ENCODE results near the gene RASSF8. TPM values are rescaled to one million over a fixed set of nuclear protein-coding genes. Genes with fewer than 3 reads are reported as not detected.

Gene RASSF8
- total and polyA plus RNA-seq, 9 of the 15 experiments (the other 6 are each of a cell fraction or from before 2014, with no cell fraction given), result 0.01 to 0.36 (median 0.12) TPM; not detected in 1

GRCh38 chr12:26062566-26062965 is 104.1 kb downstream of the RASSF8 start:
- FAIRE-seq (no peak), ATAC-seq (no peak), DNase-seq (ENCODE audit: extremely low read depth in 1 of 4, low spot score in 3 of 4) (no peak)
- no peak overlapping the region for H3K4me3 ChIP-seq
- H3K36me3 ChIP-seq (ENCODE audit: control insufficient read depth, insufficient read depth, low read length), result no peaks in the 10 kb centered on the region
- H3K4me1 ChIP-seq (replicated peaks in 1 of 2; ENCODE audit: control insufficient read depth in 2 of 2, insufficient read depth in 2 of 2, low read length in 2 of 2), result no peaks in the 10 kb centered on the region
- no peaks in the 10 kb centered on the region for H3K9me3 ChIP-seq (replicated peaks; ENCODE audit: control insufficient read depth, insufficient read depth, low read depth, low read length)
- H4K20me1 ChIP-seq (replicated peaks; ENCODE audit: control insufficient read depth, insufficient read depth, low read length), result no peaks in the 10 kb centered on the region
- no TSS peak for BruUV-seq (replicated peaks)
- ChIA-PET CTCF (ENCODE audit: low intra/inter-chr PET ratio) (no interaction called here), POLR2A (no interaction called here)
- no peak overlapping the region for H3K9ac ChIP-seq (ENCODE audit: insufficient read depth in 1 of 2, low read depth in 2 of 2, low read length in 2 of 2)
- no peaks in the 10 kb centered on the region for H3K79me2 ChIP-seq (ENCODE audit: control insufficient read depth, insufficient read depth, low read length)
- H3K4me2 ChIP-seq (ENCODE audit: insufficient read depth, low read length), result no peak overlapping the region
- no peak overlapping the region for H3K27ac ChIP-seq (ENCODE audit: extremely low read depth, low read depth, low read length)
- H3K9me1 ChIP-seq (ENCODE audit: control insufficient read depth, insufficient read depth, low read length), result no peaks in the 10 kb centered on the region
- no peaks in the 10 kb centered on the region for H3K27me3 ChIP-seq (ENCODE audit: control insufficient read depth in 2 of 2, insufficient read depth in 2 of 2, low read length in 2 of 2)
- in situ Hi-C loops (cut with MboI), result no loop called here
- intact Hi-C loops (cut with micrococcal nuclease), result no loop called here
- 0% methylated on average over 4 of the region's 4 CpGs for WGBS (ENCODE audit: insufficient coverage, low coverage, missing lambda C conversion rate)
- peak; percentile 22; the same call in 1 of the 2 replicates for TF ChIP-seq ZNF316 (IDR thresholded peaks at IDR 0.05)
- no peak for TF ChIP-seq HDAC1 (IDR thresholded peaks at IDR 0.05)
- TF ChIP-seq ZSCAN29 (IDR thresholded peaks at IDR 0.05), result no peak
- no peak for TF ChIP-seq ZNF444 (CRISPR knock-in tag; IDR thresholded peaks at IDR 0.05)
- TF ChIP-seq HLTF (IDR thresholded peaks at IDR 0.05), result no peak
- TF ChIP-seq SMAD3 (CRISPR knock-in tag; conservative IDR thresholded peaks at IDR 0.05), result no peak
- no peak for TF ChIP-seq POLR2A (conservative IDR thresholded peaks at IDR 0.05)
- no peak for TF ChIP-seq SPI1 (IDR thresholded peaks at IDR 0.05; ENCODE audit: borderline replicate concordance, low read depth, low read length)
- no peak overlapping the region for H2AFZ ChIP-seq (ENCODE audit: low read depth, low read length)

GRCh38 chr12:26065451-26065850 is 107.0 kb downstream of the RASSF8 start:
- Histone ChIP-seq H3K79me2 (ENCODE audit: control insufficient read depth, insufficient read depth, low read length) (no peaks in the 10 kb centered on the region), H4K20me1 (replicated peaks; ENCODE audit: control insufficient read depth, insufficient read depth, low read length) (no peaks in the 10 kb centered on the region), H3K27me3 (ENCODE audit: control insufficient read depth in 2 of 2, insufficient read depth in 2 of 2, low read length in 2 of 2) (no peaks in the 10 kb centered on the region), H3K36me3 (ENCODE audit: control insufficient read depth, insufficient read depth, low read length) (no peaks in the 10 kb centered on the region), H3K4me3 (no peak overlapping the region), H3K9me1 (ENCODE audit: control insufficient read depth, insufficient read depth, low read length) (no peaks in the 10 kb centered on the region), H3K27ac (ENCODE audit: extremely low read depth, low read depth, low read length) (no peak overlapping the region), H3K9me3 (replicated peaks; ENCODE audit: control insufficient read depth, insufficient read depth, low read depth, low read length) (no peaks in the 10 kb centered on the region), H3K4me2 (ENCODE audit: insufficient read depth, low read length) (no peak overlapping the region), H3K4me1 (replicated peaks in 1 of 2; ENCODE audit: control insufficient read depth in 2 of 2, insufficient read depth in 2 of 2, low read length in 2 of 2) (no peaks in the 10 kb centered on the region), H3K9ac (ENCODE audit: insufficient read depth in 1 of 2, low read depth in 2 of 2, low read length in 2 of 2) (no peak overlapping the region), H2AFZ (ENCODE audit: low read depth, low read length) (no peak overlapping the region)
- 2% methylated on average over 5 of the region's 5 CpGs for WGBS (ENCODE audit: insufficient coverage, low coverage, missing lambda C conversion rate)
- ATAC-seq (no peak), DNase-seq (ENCODE audit: extremely low read depth in 1 of 4, low spot score in 3 of 4) (peak in 1 of 4 experiments; percentile 7), FAIRE-seq (no peak)
- TF ChIP-seq MXD1 (CRISPR knock-in tag; IDR thresholded peaks at IDR 0.05; ENCODE audit: borderline replicate concordance, poor library complexity, severe bottlenecking) (no peak), HSF4 (CRISPR knock-in tag; IDR thresholded peaks at IDR 0.05; ENCODE audit: borderline replicate concordance) (no peak), POLR2G (IDR thresholded peaks at IDR 0.05; ENCODE audit: low read depth, low read length) (no peak), RBM39 (optimal IDR thresholded peaks at IDR 0.05; ENCODE audit: low read depth, low read length) (no peak), FOXA3 (CRISPR knock-in tag; conservative IDR thresholded peaks at IDR 0.05 in 1 of 2, IDR thresholded peaks at IDR 0.05 in 1 of 2) (no peak), CREB1 (IDR thresholded peaks at IDR 0.05) (no peak), CREB1 (CRISPR knock-in tag; IDR thresholded peaks at IDR 0.05) (no peak)
- in situ Hi-C loops (cut with MboI) (no loop called here), intact Hi-C loops (cut with micrococcal nuclease) (no loop called here)
- BruUV-seq (replicated peaks), result no TSS peak
- ChIA-PET CTCF (ENCODE audit: low intra/inter-chr PET ratio) (no interaction called here), POLR2A (no interaction called here)
